ENCODE results near the gene TRABD2B. TPM values are rescaled to one million over a fixed set of nuclear protein-coding genes. Genes with fewer than 3 reads are reported as not detected.

The TRABD2B gene
- total RNA-seq, 1 experiment from 2014 or later = not detected

- POLR2A ChIA-PET (ENCODE audit: low non-redundant PET) = no interaction called here
Observed at GRCh38 chr1:47968556-47968888, 28.7 kb downstream of the TRABD2B start.

GRCh38 chr1:47967864-47968555 lies 29.2 kb downstream of the TRABD2B start:
- intact Hi-C loops (cut with micrococcal nuclease; ENCODE audit: unreplicated experiment) = no loop called here
- DNase-seq (ENCODE audit: low spot score) = no peak
- no peak for TF ChIP-seq EZH2 (IDR thresholded peaks at IDR 0.05; ENCODE audit: borderline replicate concordance, low read depth, low read length, poor library complexity, severe bottlenecking)
- no peak for TF ChIP-seq CTCF (conservative IDR thresholded peaks at IDR 0.05; ENCODE audit: low read depth, low read length)
- BruUV-seq (replicated peaks) = no TSS peak
- Histone ChIP-seq H3K4me1 (ENCODE audit: insufficient read depth, low read length, poor library complexity, severe bottlenecking) (no peaks in the 10 kb centered on the region), H3K27ac (ENCODE audit: low read depth, low read length, poor library complexity, severe bottlenecking) (no peak overlapping the region), H3K36me3 (ENCODE audit: insufficient read depth, low read length, poor library complexity, severe bottlenecking) (no peaks in the 10 kb centered on the region), H3K4me3 (ENCODE audit: low read depth, low read length, poor library complexity, severe bottlenecking) (no peak overlapping the region), H3K9me3 (ENCODE audit: low read depth, low read length, poor library complexity, severe bottlenecking) (no peaks in the 10 kb centered on the region), H3K27me3 (replicated peaks; ENCODE audit: insufficient read depth, low read depth, low read length, poor library complexity) (no peaks in the 10 kb centered on the region)
- ChIA-PET CTCF (no interaction called here), POLR2A (ENCODE audit: low non-redundant PET) (no interaction called here)

More at GRCh38 chr1:47968556-47968888, 28.7 kb downstream of the TRABD2B start:
- intact Hi-C loops (cut with micrococcal nuclease; ENCODE audit: unreplicated experiment) = no loop called here
- no peaks in the 10 kb centered on the region for H3K9me3 ChIP-seq (ENCODE audit: low read depth, low read length, poor library complexity, severe bottlenecking)
- H3K27me3 ChIP-seq (replicated peaks; ENCODE audit: insufficient read depth, low read depth, low read length, poor library complexity) = no peaks in the 10 kb centered on the region
- no peaks in the 10 kb centered on the region for H3K36me3 ChIP-seq (ENCODE audit: insufficient read depth, low read length, poor library complexity, severe bottlenecking)
- DNase-seq (ENCODE audit: low spot score) = no peak
- H3K4me1 ChIP-seq (ENCODE audit: insufficient read depth, low read length, poor library complexity, severe bottlenecking) = no peaks in the 10 kb centered on the region
- no peak overlapping the region for H3K27ac ChIP-seq (ENCODE audit: low read depth, low read length, poor library complexity, severe bottlenecking)
- H3K4me3 ChIP-seq (ENCODE audit: low read depth, low read length, poor library complexity, severe bottlenecking) = no peak overlapping the region
- CTCF ChIA-PET = no interaction called here
- no TSS peak for BruUV-seq (replicated peaks)
- TF ChIP-seq EZH2 (IDR thresholded peaks at IDR 0.05; ENCODE audit: borderline replicate concordance, low read depth, low read length, poor library complexity, severe bottlenecking) (no peak), CTCF (conservative IDR thresholded peaks at IDR 0.05; ENCODE audit: low read depth, low read length) (no peak)

- Histone ChIP-seq H3K27ac (ENCODE audit: low read depth, low read length, poor library complexity, severe bottlenecking) (no peak overlapping the region), H3K4me3 (ENCODE audit: low read depth, low read length, poor library complexity, severe bottlenecking) (no peak overlapping the region), H3K27me3 (replicated peaks; ENCODE audit: insufficient read depth, low read depth, low read length, poor library complexity) (no peaks in the 10 kb centered on the region), H3K4me1 (ENCODE audit: insufficient read depth, low read length, poor library complexity, severe bottlenecking) (no peaks in the 10 kb centered on the region), H3K36me3 (ENCODE audit: insufficient read depth, low read length, poor library complexity, severe bottlenecking) (no peaks in the 10 kb centered on the region), H3K9me3 (ENCODE audit: low read depth, low read length, poor library complexity, severe bottlenecking) (no peaks in the 10 kb centered on the region)
- TF ChIP-seq EZH2 (IDR thresholded peaks at IDR 0.05; ENCODE audit: borderline replicate concordance, low read depth, low read length, poor library complexity, severe bottlenecking) (no peak), CTCF (conservative IDR thresholded peaks at IDR 0.05; ENCODE audit: low read depth, low read length) (no peak)
- POLR2A ChIA-PET (ENCODE audit: low non-redundant PET) = no interaction called here
- intact Hi-C loops (cut with micrococcal nuclease; ENCODE audit: unreplicated experiment) = no loop called here
- CTCF ChIA-PET = no interaction called here
- DNase-seq (ENCODE audit: low spot score) = no peak
- no TSS peak for BruUV-seq (replicated peaks)
Observed at GRCh38 chr1:47965816-47966215, 31.4 kb downstream of the TRABD2B start.

All from A673 (cell line).